Naive thymus-derived CD4-positive, alpha-beta T cell (primary cell): ENCODE data around the gene CD81. TPM values are rescaled to one million over a fixed set of nuclear protein-coding genes. Genes with fewer than 3 reads are reported as not detected.

Experiments used
- ATAC-seq: fragments of 150-1000 bp; cut with Tn5 transposase; 2 replicates; pipeline ENCODE4 v1.10.0; 2021; ENCODE audit warnings: mild to moderate bottlenecking, moderate library complexity
- CTCF ChIA-PET: fragments of 350-600 bp; sonication (Branson Sonifier 250); formaldehyde crosslinking; loops from one replicate; lab custom pipeline; 2021; ENCODE audit warnings: antibody characterized with exemption; lab: Charles Lee
- POLR2A ChIA-PET: fragments of 350-600 bp; sonication (Branson Sonifier 250); formaldehyde crosslinking; loops from one replicate; lab custom pipeline; 2021; ENCODE audit warnings: antibody characterized with exemption, inconsistent platforms; lab: Charles Lee
- DNase-seq, 9 donors: peaks; one replicate each; pipeline versions ENCODE4 v3.0.0 to v3.0.0-alpha.2; 2020 to 2022; ENCODE audit warnings: mixed read lengths in 1 of 9
- H3K27ac ChIP-seq: one replicate; pipeline ENCODE4 v1.7.0; 2013; ENCODE audit warnings: mild to moderate bottlenecking, low read depth, low read length, moderate library complexity
- H3K27me3 ChIP-seq, 2 donors: one replicate each; pipeline ENCODE4 v1.7.0; 2013; ENCODE audit warnings: low read length in 2 of 2, mild to moderate bottlenecking in 2 of 2, moderate library complexity in 2 of 2; ENCODE audit not compliant: control insufficient read depth in 2 of 2, insufficient read depth in 2 of 2
- H3K36me3 ChIP-seq, 3 experiments: 1 replicate in 2 of 3; 2 replicates in 1 of 3; pipeline ENCODE4 v1.7.0; 2013; ENCODE audit warnings: low read length in 3 of 3, mild to moderate bottlenecking in 3 of 3, moderate library complexity in 1 of 3; ENCODE audit not compliant: insufficient read depth in 3 of 3, control insufficient read depth in 2 of 3
- H3K4me1 ChIP-seq, 2 donors: one replicate each; pipeline ENCODE4 v1.7.0; 2013; ENCODE audit warnings: low read length in 2 of 2, mild to moderate bottlenecking in 2 of 2, moderate library complexity in 1 of 2; ENCODE audit not compliant: control insufficient read depth in 2 of 2, insufficient read depth in 2 of 2
- H3K4me3 ChIP-seq: 2 replicates; pipeline ENCODE4 v1.7.0; 2013; ENCODE audit warnings: mild to moderate bottlenecking, low read length
- H3K9me3 ChIP-seq, 3 experiments: 1 replicate in 2 of 3; 2 replicates in 1 of 3; pipeline ENCODE4 v1.7.0; 2013; ENCODE audit warnings: low read length in 3 of 3; ENCODE audit not compliant: control insufficient read depth in 2 of 3
- H3K27ac Mint-ChIP-seq, 9 donors: one replicate each; pipeline ENCODE4 v1.8.0; 2020 to 2022; ENCODE audit warnings: mixed read lengths in 9 of 9, mild to moderate bottlenecking in 8 of 9, moderate library complexity in 5 of 9, inconsistent platforms in 2 of 9
- H3K27me3 Mint-ChIP-seq, 5 donors: one replicate each; pipeline ENCODE4 v1.8.0; 2021 to 2022; ENCODE audit warnings: mixed read lengths in 5 of 5, mild to moderate bottlenecking in 1 of 5
- H3K36me3 Mint-ChIP-seq, 5 donors: one replicate each; pipeline ENCODE4 v1.8.0; 2020 to 2022; ENCODE audit warnings: mixed read lengths in 5 of 5, mild to moderate bottlenecking in 3 of 5, inconsistent platforms in 1 of 5
- H3K4me1 Mint-ChIP-seq, 7 donors: one replicate each; pipeline ENCODE4 v1.8.0; 2020 to 2022; ENCODE audit warnings: mixed read lengths in 7 of 7, mild to moderate bottlenecking in 3 of 7, inconsistent platforms in 1 of 7
- H3K4me3 Mint-ChIP-seq, 10 donors: one replicate each; pipeline ENCODE4 v1.8.0; 2020 to 2022; ENCODE audit warnings: mild to moderate bottlenecking in 10 of 10, mixed read lengths in 10 of 10, moderate library complexity in 6 of 10, inconsistent platforms in 2 of 10
- H3K9me3 Mint-ChIP-seq, 11 donors: one replicate each; pipeline ENCODE4 v1.8.0; 2020 to 2022; ENCODE audit warnings: mixed read lengths in 11 of 11, mild to moderate bottlenecking in 4 of 11, inconsistent platforms in 1 of 11, moderate library complexity in 1 of 11
- intact Hi-C, 2 donors: fragments of 100-400 bp; cut with micrococcal nuclease; formaldehyde crosslinking; loops; one replicate each; pipeline ENCODE4 v1.15.1; 2023
- polyA plus RNA-seq, 2 donors: library from polyadenylated mRNA; unstranded; fragments of 300-500 nt; fragmentation: Illumina TruSeq; gene quantifications; one replicate each; pipeline ENCODE4 v1.2.3, GENCODE V29; 2021
- total RNA-seq, 6 experiments: library from RNA in 5 of 6; stranded (reverse) in 5 of 6; gene quantifications; 1 replicate in 5 of 6; 2 replicates in 1 of 6; pipeline ENCODE4 v1.2.3 and lab custom pipeline; 2021 to 2026

CD81 gene
- total and polyA plus RNA-seq, 7 experiments from 2014 or later, result 19.0 to 173 (median 102) TPM

- Histone ChIP-seq H3K36me3 (peaks cover 0 to 50% (median 0%) of the 10 kb centered on the region in 3 experiments), H3K9me3 (no peaks in the 10 kb centered on the region), H3K27me3 (no peaks in the 10 kb centered on the region), H3K4me3 (peak overlapping the region; percentile 96), H3K27ac (peak overlapping the region; percentile 93), H3K4me1 (peaks cover 19 to 22% of the 10 kb centered on the region in 2 donors)
- Mint-ChIP-seq H3K36me3 (peaks cover 0 to 12% (median 0%) of the 10 kb centered on the region in 5 donors), H3K27ac (peak overlapping the region; percentile 90 to 97 (median 95)), H3K27me3 (peaks cover 0 to 2% (median 0%) of the 10 kb centered on the region in 5 donors), H3K9me3 (no peaks in the 10 kb centered on the region), H3K4me1 (peaks cover 0 to 28% (median 16%) of the 10 kb centered on the region in 7 donors), H3K4me3 (peak overlapping the region; percentile 87 to 97 (median 92))
- POLR2A ChIA-PET, result interaction anchor here (0.7 to 3.5 kb wide), 13 partner anchors 9 to 591 kb away, joined by 3 to 27 read pairs (median 4); partner anchors contain the start of genes C11orf21, CD81, KCNQ1 and NAP1L4
- ATAC-seq (no peak), DNase-seq (no peak)
- CTCF ChIA-PET, result interaction anchor here (0.6 to 2.7 kb wide), 9 partner anchors 19 to 1093 kb away, joined by 3 to 13 read pairs (median 5); partner anchors contain the start of gene CD81
- intact Hi-C loops, result loop anchor here (1.0 to 10.0 kb wide), 16 partner anchors 19 to 1894 kb away; partner anchors contain the start of genes CARS1 (in 2 of the 2), CD81 (in 2 of the 2), NAP1L4 (in 2 of the 2) and CDKN1C (in 1 of the 2)
Observed at GRCh38 chr11:2400762-2401435, 23.8 kb downstream of the CD81 start.

GRCh38 chr11:2401436-2401984, 24.4 kb downstream of the CD81 start:
- no peak for DNase-seq
- Mint-ChIP-seq H3K27ac (peak overlapping the region; percentile 21 to 96 (median 95)), H3K27me3 (peaks cover 0 to 2% (median 0%) of the 10 kb centered on the region in 5 donors), H3K36me3 (peaks cover 0 to 12% (median 0%) of the 10 kb centered on the region in 5 donors), H3K4me3 (peak overlapping the region; percentile 87 to 97 (median 92)), H3K9me3 (no peaks in the 10 kb centered on the region), H3K4me1 (peaks cover 0 to 28% (median 16%) of the 10 kb centered on the region in 7 donors)
- ATAC-seq, result no peak
- Histone ChIP-seq H3K4me3 (peak overlapping the region; percentile 96), H3K27ac (peak overlapping the region; percentile 93), H3K9me3 (no peaks in the 10 kb centered on the region), H3K27me3 (no peaks in the 10 kb centered on the region), H3K4me1 (peaks cover 19 to 22% of the 10 kb centered on the region in 2 donors), H3K36me3 (peaks cover 0 to 44% (median 0%) of the 10 kb centered on the region in 3 experiments)
- ChIA-PET POLR2A (interaction anchor here (0.7 to 3.5 kb wide), 6 partner anchors 18 to 148 kb away, joined by 3 to 27 read pairs (median 4); partner anchors contain the start of genes C11orf21 and TSPAN32), CTCF (interaction anchor here (0.8 to 1.0 kb wide), 2 partner anchors 19 to 96 kb away, joined by 3 to 4 read pairs; no protein-coding TSS in a partner anchor)
- intact Hi-C loops, result loop anchor here (2.0 to 10.0 kb wide), 5 partner anchors 613 to 1895 kb away; partner anchors contain the start of genes DUSP8 (in 1 of the 2), RNH1 (in 1 of the 2) and RPLP2 (in 1 of the 2)

- ChIA-PET CTCF (interaction anchor here (1.0 kb wide), 1 partner anchor 19 kb away, joined by 3 read pairs; no protein-coding TSS in a partner anchor), POLR2A (interaction anchor here (3.5 kb wide), 1 partner anchor 100 kb away, joined by 27 read pairs; the partner anchor contains the start of genes C11orf21 and TSPAN32)
- peaks cover 19 to 22% of the 10 kb centered on the region in 2 donors for H3K4me1 ChIP-seq
- intact Hi-C loops, result loop anchor here (5.0 to 10.0 kb wide), 2 partner anchors 830 to 1087 kb away; partner anchors contain the start of gene DUSP8 (in 1 of the 2)
- no peak overlapping the region for H3K4me3 ChIP-seq
- no peak for DNase-seq
- no peaks in the 10 kb centered on the region for H3K9me3 ChIP-seq
- peaks cover 0 to 38% (median 0%) of the 10 kb centered on the region in 3 experiments for H3K36me3 ChIP-seq
- no peaks in the 10 kb centered on the region for H3K9me3 Mint-ChIP-seq
- peaks cover 0 to 28% (median 16%) of the 10 kb centered on the region in 7 donors for H3K4me1 Mint-ChIP-seq
- no peak overlapping the region for H3K27ac ChIP-seq
- H3K27me3 ChIP-seq, result no peaks in the 10 kb centered on the region
- ATAC-seq, result no peak
- H3K36me3 Mint-ChIP-seq, result peaks cover 0 to 10% (median 0%) of the 10 kb centered on the region in 5 donors
- H3K4me3 Mint-ChIP-seq, result peak overlapping the region; percentile 87 to 97 (median 92)
- H3K27me3 Mint-ChIP-seq, result peaks cover 0 to 2% (median 0%) of the 10 kb centered on the region in 5 donors
- peak overlapping the region in 5 of 9 donors; percentile 12 to 95 (median 70) for H3K27ac Mint-ChIP-seq
Observed at GRCh38 chr11:2402106-2402505, 25.0 kb downstream of the CD81 start.

- Histone ChIP-seq H3K4me1 (peaks cover 19 to 22% of the 10 kb centered on the region in 2 donors), H3K27me3 (no peaks in the 10 kb centered on the region), H3K36me3 (peaks cover 0 to 37% (median 0%) of the 10 kb centered on the region in 3 experiments), H3K4me3 (no peak overlapping the region), H3K9me3 (no peaks in the 10 kb centered on the region), H3K27ac (no peak overlapping the region)
- Mint-ChIP-seq H3K27ac (peak overlapping the region in 1 of 9 donors; percentile 81), H3K4me3 (peak overlapping the region in 7 of 10 donors; percentile 25 to 97 (median 89)), H3K9me3 (no peaks in the 10 kb centered on the region), H3K27me3 (peaks cover 0 to 2% (median 0%) of the 10 kb centered on the region in 5 donors), H3K4me1 (peaks cover 0 to 28% (median 12%) of the 10 kb centered on the region in 7 donors), H3K36me3 (peaks cover 0 to 9% (median 0%) of the 10 kb centered on the region in 5 donors)
- no peak for ATAC-seq
- CTCF ChIA-PET, result no interaction called here
- POLR2A ChIA-PET, result interaction anchor here (0.6 to 0.8 kb wide), 2 partner anchors 83 to 98 kb away, joined by 3 to 5 read pairs; no protein-coding TSS in a partner anchor
- intact Hi-C loops, result loop anchor here (5.0 to 10.0 kb wide), 2 partner anchors 831 to 1088 kb away; partner anchors contain the start of gene DUSP8 (in 1 of the 2)
- no peak for DNase-seq
Observed at GRCh38 chr11:2402890-2403645, 26.0 kb downstream of the CD81 start.

GRCh38 chr11:2404735-2405196, 27.7 kb downstream of the CD81 start:
- Mint-ChIP-seq H3K9me3 (no peaks in the 10 kb centered on the region), H3K27me3 (peaks cover 0 to 2% (median 0%) of the 10 kb centered on the region in 5 donors), H3K4me1 (peaks cover 0 to 22% (median 12%) of the 10 kb centered on the region in 7 donors), H3K36me3 (peaks cover 0 to 9% (median 0%) of the 10 kb centered on the region in 5 donors), H3K27ac (no peak overlapping the region), H3K4me3 (no peak overlapping the region)
- ChIA-PET CTCF (no interaction called here), POLR2A (no interaction called here)
- DNase-seq (no peak), ATAC-seq (no peak)
- H3K27me3 ChIP-seq, result no peaks in the 10 kb centered on the region
- no peak overlapping the region for H3K27ac ChIP-seq
- no peak overlapping the region for H3K4me3 ChIP-seq
- intact Hi-C loops, result loop anchor here (5.0 to 10.0 kb wide), 2 partner anchors 832 to 1090 kb away; partner anchors contain the start of gene DUSP8 (in 1 of the 2)
- H3K4me1 ChIP-seq, result peaks cover 12 to 15% of the 10 kb centered on the region in 2 donors
- peaks cover 0 to 37% (median 0%) of the 10 kb centered on the region in 3 experiments for H3K36me3 ChIP-seq
- H3K9me3 ChIP-seq, result no peaks in the 10 kb centered on the region
